A549 treated with CpdA at 1 μM for 4 hours (cell line): ENCODE data around the gene KRTAP19-1. TPM values are rescaled to one million over a fixed set of nuclear protein-coding genes. Genes with fewer than 3 reads are reported as not detected.

Experiments used
- total RNA-seq: library from RNA; stranded (reverse); fragments of 200-300 nt; extraction: Qiagen RNA extraction; gene quantifications from 5 replicates; pipeline ENCODE4 v1.2.3, GENCODE V29; 2022; ENCODE audit warnings: low read depth

The KRTAP19-1 gene
- not detected in 5 replicates for total RNA-seq

GRCh38 chr21:30480145-30480544, at the start of gene KRTAP19-1:
Gene KRTAP19-1 (minus strand): TSS chr21:30480367. CDS start chr21:30480317, 50 bp downstream.

GRCh38 chr21:30502041-30502440, 21.9 kb upstream of the KRTAP19-1 start, which contains the start of gene KRTAP19-5:
Gene KRTAP19-5 (minus strand): TSS chr21:30502141. CDS start chr21:30502090, 51 bp downstream.

GRCh38 chr21:30497065-30497464, 16.9 kb upstream of the KRTAP19-1 start, which contains the start of gene KRTAP19-4:
Gene KRTAP19-4 (minus strand): TSS chr21:30497165. CDS start chr21:30497110, 55 bp downstream.

GRCh38 chr21:30491963-30492428, 11.8 kb upstream of the KRTAP19-1 start, which contains the start of gene KRTAP19-3:
Gene KRTAP19-3 (minus strand): TSS chr21:30492013. CDS start chr21:30491957, 56 bp downstream.

GRCh38 chr21:30487336-30487735, 7.2 kb upstream of the KRTAP19-1 start, which contains the start of gene KRTAP19-2:
Gene KRTAP19-2 (minus strand): TSS chr21:30487436. CDS start chr21:30487348, 88 bp downstream.

GRCh38 chr21:30439975-30440374, 40.2 kb downstream of the KRTAP19-1 start, which contains the start of gene KRTAP15-1:
Gene KRTAP15-1 (plus strand): TSS chr21:30440275. CDS start chr21:30440328, 53 bp downstream.

GRCh38 chr21:30430170-30430655, 50.0 kb downstream of the KRTAP19-1 start, which contains the start of gene KRTAP13-4:
Gene KRTAP13-4 (plus strand): TSS chr21:30430220. CDS start chr21:30430276, 56 bp downstream.

Other genes starting within 250 kb of the KRTAP19-1 start
- not detected in 5 replicates for gene KRTAP24-1, start 197.4 kb downstream of the KRTAP19-1 start, total RNA-seq
- gene KRTAP25-1, start 190.9 kb downstream of the KRTAP19-1 start, total RNA-seq, result not detected in 5 replicates
- gene KRTAP26-1, start 160.1 kb downstream of the KRTAP19-1 start, total RNA-seq, result not detected in 5 replicates
- gene KRTAP27-1, start 142.7 kb downstream of the KRTAP19-1 start, total RNA-seq, result not detected in 5 replicates
- gene KRTAP23-1, start 131.8 kb downstream of the KRTAP19-1 start, total RNA-seq, result not detected in 5 replicates
- not detected in 5 replicates for gene KRTAP13-2, start 108.1 kb downstream of the KRTAP19-1 start, total RNA-seq
- not detected in 5 replicates for gene KRTAP13-1, start 84.3 kb downstream of the KRTAP19-1 start, total RNA-seq
- gene KRTAP13-3, start 54.4 kb downstream of the KRTAP19-1 start, total RNA-seq, result not detected in 5 replicates
- not detected in 5 replicates for gene KRTAP13-4, start 50.1 kb downstream of the KRTAP19-1 start, total RNA-seq
- not detected in 5 replicates for gene KRTAP15-1, start 40.1 kb downstream of the KRTAP19-1 start, total RNA-seq
- gene KRTAP19-2, start 7.1 kb upstream of the KRTAP19-1 start, total RNA-seq, result not detected in 5 replicates
- not detected in 5 replicates for gene KRTAP19-3, start 11.6 kb upstream of the KRTAP19-1 start, total RNA-seq
- not detected in 5 replicates for gene KRTAP19-4, start 16.8 kb upstream of the KRTAP19-1 start, total RNA-seq
- gene KRTAP19-5, start 21.8 kb upstream of the KRTAP19-1 start, total RNA-seq, result not detected in 5 replicates
- gene KRTAP19-6, start 61.5 kb upstream of the KRTAP19-1 start, total RNA-seq, result not detected in 5 replicates
- gene KRTAP19-7, start 80.9 kb upstream of the KRTAP19-1 start, total RNA-seq, result not detected in 5 replicates
- gene KRTAP22-2, start 110.0 kb upstream of the KRTAP19-1 start, total RNA-seq, result not detected in 5 replicates
- gene KRTAP6-3, start 112.1 kb upstream of the KRTAP19-1 start, total RNA-seq, result not detected in 5 replicates
- gene KRTAP6-2, start 118.5 kb upstream of the KRTAP19-1 start, total RNA-seq, result not detected in 5 replicates
- not detected in 5 replicates for gene KRTAP22-1, start 120.7 kb upstream of the KRTAP19-1 start, total RNA-seq
- gene KRTAP6-1, start 133.6 kb upstream of the KRTAP19-1 start, total RNA-seq, result not detected in 5 replicates
- not detected in 5 replicates for gene KRTAP20-1, start 136.1 kb upstream of the KRTAP19-1 start, total RNA-seq
- gene KRTAP20-4, start 140.3 kb upstream of the KRTAP19-1 start, total RNA-seq, result not detected in 5 replicates
- not detected in 5 replicates for gene KRTAP20-2, start 154.8 kb upstream of the KRTAP19-1 start, total RNA-seq
- not detected in 5 replicates for gene KRTAP20-3, start 162.5 kb upstream of the KRTAP19-1 start, total RNA-seq
- not detected in 5 replicates for gene KRTAP21-3, start 238.4 kb upstream of the KRTAP19-1 start, total RNA-seq